Gastrocnemius medialis (tissue), 4 donors: ENCODE data around the gene TCP11L2. TPM values are rescaled to one million over a fixed set of nuclear protein-coding genes. Genes with fewer than 3 reads are reported as not detected.

ENCODE experiments used
- ATAC-seq, 2 donors: fragments of 150-250 bp; one replicate each; pipeline ENCODE4 v1.9.1; 2016
- DNase-seq, 2 donors: peaks; one replicate each; pipeline ENCODE4 v3.0.0-alpha.2; 2019
- H3K27ac ChIP-seq, 4 donors: fragments of 200-600 bp; sonication (generic); 1 replicate in 1 of 4; 2 replicates in 3 of 4; pipeline ENCODE4 v1.5.1; 2016 to 2018; ENCODE audit warnings: mild to moderate bottlenecking in 2 of 4, moderate library complexity in 1 of 4
- H3K27me3 ChIP-seq, 3 donors: fragments of 200-600 bp; sonication (generic) in 2 of 3; 1 replicate in 1 of 3; 2 replicates in 2 of 3; pipeline versions ENCODE4 v1.5.1 to v1.6.0; 2016 to 2019; ENCODE audit warnings: mild to moderate bottlenecking in 1 of 3, moderate library complexity in 1 of 3
- H3K36me3 ChIP-seq, 2 donors: fragments of 200-600 bp; sonication (generic) in 1 of 2; one replicate each; pipeline ENCODE4 v1.5.1; 2017 to 2018
- H3K4me1 ChIP-seq, 2 donors: fragments of 200-600 bp; sonication (generic) in 1 of 2; one replicate each; pipeline ENCODE4 v1.5.1; 2016 to 2017; ENCODE audit warnings: mild to moderate bottlenecking in 2 of 2
- H3K4me3 ChIP-seq, 4 donors: fragments of 200-600 bp; sonication (generic) in 3 of 4; 1 replicate in 1 of 4; 2 replicates in 3 of 4; pipeline ENCODE4 v1.5.1; 2016 to 2019; ENCODE audit warnings: mild to moderate bottlenecking in 2 of 4
- H3K9me3 ChIP-seq, 3 donors: fragments of 200-600 bp; sonication (generic) in 2 of 3; 1 replicate in 1 of 3; 2 replicates in 2 of 3; pipeline ENCODE4 v1.5.1; 2016 to 2019
- POLR2A ChIP-seq, 2 donors: fragments of 450-650 bp; IDR thresholded peaks; one replicate each; pipeline ENCODE4 v1.6.1; 2017; ENCODE audit warnings: antibody characterized with exemption in 2 of 2, mild to moderate bottlenecking in 2 of 2, moderate library complexity in 2 of 2
- in situ Hi-C, 4 donors: fragments of 200-750 bp; cut with MboI; loops; one replicate each; pipeline versions ENCODE4 v1.15.0 to v1.8.0; 2017; ENCODE audit warnings: low sequenced_read_pairs in 4 of 4
- intact Hi-C: fragments of 100-400 bp; cut with DNase I; formaldehyde crosslinking; loops from one replicate; pipeline ENCODE4 v1.15.1; 2023; ENCODE audit warnings: low total_unique reads
- total RNA-seq, 4 donors: library from RNA; depleted of rRNA; stranded (reverse); fragments of >200 nt; gene quantifications; one replicate each; pipeline versions ENCODE4 v1.1.0 to v1.2.3, GENCODE V29; 2016
- TF ChIP-seq, protein P1 (sequence below), 5 experiments: fragments of 450-650 bp in 3 of 5; fragments of 200-600 bp in 2 of 5; sonication (generic) in 2 of 5; IDR thresholded peaks in 4 of 5; conservative IDR thresholded peaks in 1 of 5; 1 replicate in 4 of 5; 2 replicates in 1 of 5; pipeline ENCODE4 v1.5.1; 2016 to 2019; ENCODE audit warnings: antibody characterized with exemption in 5 of 5, mild to moderate bottlenecking in 3 of 5, moderate library complexity in 3 of 5

Gene TCP11L2
- total RNA-seq, 4 donors from 2014 or later = 39.1 to 51.7 (median 43.9) TPM

GRCh38 chr12:106297075-106297474 lies 5.5 kb upstream of the TCP11L2 start:
- DNase-seq = no peak
- no peak for TF ChIP-seq POLR2A (IDR thresholded peaks at IDR 0.05)
- TF ChIP-seq, protein P1, sequence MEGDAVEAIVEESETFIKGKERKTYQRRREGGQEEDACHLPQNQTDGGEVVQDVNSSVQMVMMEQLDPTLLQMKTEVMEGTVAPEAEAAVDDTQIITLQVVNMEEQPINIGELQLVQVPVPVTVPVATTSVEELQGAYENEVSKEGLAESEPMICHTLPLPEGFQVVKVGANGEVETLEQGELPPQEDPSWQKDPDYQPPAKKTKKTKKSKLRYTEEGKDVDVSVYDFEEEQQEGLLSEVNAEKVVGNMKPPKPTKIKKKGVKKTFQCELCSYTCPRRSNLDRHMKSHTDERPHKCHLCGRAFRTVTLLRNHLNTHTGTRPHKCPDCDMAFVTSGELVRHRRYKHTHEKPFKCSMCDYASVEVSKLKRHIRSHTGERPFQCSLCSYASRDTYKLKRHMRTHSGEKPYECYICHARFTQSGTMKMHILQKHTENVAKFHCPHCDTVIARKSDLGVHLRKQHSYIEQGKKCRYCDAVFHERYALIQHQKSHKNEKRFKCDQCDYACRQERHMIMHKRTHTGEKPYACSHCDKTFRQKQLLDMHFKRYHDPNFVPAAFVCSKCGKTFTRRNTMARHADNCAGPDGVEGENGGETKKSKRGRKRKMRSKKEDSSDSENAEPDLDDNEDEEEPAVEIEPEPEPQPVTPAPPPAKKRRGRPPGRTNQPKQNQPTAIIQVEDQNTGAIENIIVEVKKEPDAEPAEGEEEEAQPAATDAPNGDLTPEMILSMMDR (IDR thresholded peaks at IDR 0.05 in 4 of 5, conservative IDR thresholded peaks at IDR 0.05 in 1 of 5) = no peak
- no peaks in the 10 kb centered on the region for H3K36me3 ChIP-seq
- in situ Hi-C loops (no loop called here), intact Hi-C loops (loop anchor here (2.0 to 5.0 kb wide), 2 partner anchors 48 to 1060 kb away; partner anchors contain the start of genes APPL2 and CKAP4)
- ATAC-seq = no peak
- H3K4me1 ChIP-seq = peaks cover 27 to 29% of the 10 kb centered on the region in 2 donors
- no peak overlapping the region for H3K27ac ChIP-seq
- no peaks in the 10 kb centered on the region for H3K27me3 ChIP-seq
- no peak overlapping the region for H3K4me3 ChIP-seq
- no peaks in the 10 kb centered on the region for H3K9me3 ChIP-seq

- no peaks in the 10 kb centered on the region for H3K9me3 ChIP-seq
- no peak for TF ChIP-seq POLR2A (IDR thresholded peaks at IDR 0.05)
- in situ Hi-C loops = no loop called here
These were observed 4.9 kb upstream of the TCP11L2 start for GRCh38 chr12:106297681-106298080.

DNA sequence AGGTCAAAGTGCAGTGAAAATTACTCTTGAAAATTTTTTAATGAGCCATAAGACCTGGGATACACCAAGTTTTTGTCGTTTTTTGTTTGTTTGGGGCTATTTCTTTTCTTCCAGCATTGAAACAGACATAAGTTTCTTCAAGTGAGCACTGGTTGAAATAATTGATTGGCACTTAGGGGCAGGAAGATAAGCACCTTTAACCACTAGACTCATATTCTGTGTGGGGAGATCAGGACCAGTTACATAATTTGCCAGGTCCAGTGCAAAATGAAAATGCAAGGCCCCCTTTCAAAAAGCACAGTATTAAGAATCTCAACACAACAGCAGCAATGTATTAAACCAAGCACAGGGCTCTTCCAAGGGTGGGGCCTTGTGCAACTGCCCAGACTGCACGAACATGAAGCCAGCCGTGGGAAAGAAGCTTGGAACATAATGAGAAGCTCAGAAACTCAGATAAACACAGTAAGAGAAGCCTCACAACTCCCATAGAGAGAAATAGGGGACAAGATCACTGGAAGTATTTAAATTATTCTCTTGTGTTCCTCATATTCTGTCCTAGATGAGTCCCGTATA lies 3.2 kb upstream of the TCP11L2 start:
- peak overlapping the region; percentile 91 to 97 (median 94) for H3K27ac ChIP-seq
- DNase-seq = peak; percentile 17 to 43
- TF ChIP-seq POLR2A (IDR thresholded peaks at IDR 0.05) = no peak
- TF ChIP-seq, protein P1 (IDR thresholded peaks at IDR 0.05 in 4 of 5, conservative IDR thresholded peaks at IDR 0.05 in 1 of 5) = no peak
- H3K36me3 ChIP-seq = no peaks in the 10 kb centered on the region
- H3K27me3 ChIP-seq = no peaks in the 10 kb centered on the region
- no peak overlapping the region for H3K4me3 ChIP-seq
- H3K9me3 ChIP-seq = no peaks in the 10 kb centered on the region
- H3K4me1 ChIP-seq = peaks cover 34 to 38% of the 10 kb centered on the region in 2 donors
- intact Hi-C loops (loop anchor here (5.0 kb wide), 1 partner anchor 1062 kb away; the partner anchor contains the start of gene APPL2), in situ Hi-C loops (no loop called here)
- no peak for ATAC-seq

More at GRCh38 chr12:106297681-106298080, 4.9 kb upstream of the TCP11L2 start:
- no peak for ATAC-seq
- intact Hi-C loops = loop anchor here (2.0 to 5.0 kb wide), 2 partner anchors 49 to 1060 kb away; partner anchors contain the start of genes APPL2 and CKAP4
- Histone ChIP-seq H3K4me3 (no peak overlapping the region), H3K36me3 (no peaks in the 10 kb centered on the region), H3K4me1 (peaks cover 27 to 29% of the 10 kb centered on the region in 2 donors), H3K27me3 (no peaks in the 10 kb centered on the region), H3K27ac (no peak overlapping the region)
- DNase-seq = no peak

GRCh38 chr12:106300761-106301160 lies 1.8 kb upstream of the TCP11L2 start:
- TF ChIP-seq, protein P1 (IDR thresholded peaks at IDR 0.05 in 4 of 5, conservative IDR thresholded peaks at IDR 0.05 in 1 of 5) = no peak
- TF ChIP-seq POLR2A (IDR thresholded peaks at IDR 0.05) = no peak
- Histone ChIP-seq H3K27ac (peak overlapping the region; percentile 91 to 97 (median 94)), H3K9me3 (no peaks in the 10 kb centered on the region), H3K4me3 (no peak overlapping the region), H3K27me3 (no peaks in the 10 kb centered on the region), H3K4me1 (peaks cover 49 to 51% of the 10 kb centered on the region in 2 donors), H3K36me3 (no peaks in the 10 kb centered on the region)
- intact Hi-C loops (loop anchor here (5.0 kb wide), 2 partner anchors 57 to 158 kb away; partner anchors contain the start of gene POLR3B), in situ Hi-C loops (loop anchor here in 1 of 4 donors (10.0 kb wide), 1 partner anchor 54 kb away; the partner anchor contains the start of gene POLR3B)
- peak in 1 of 2 donors; percentile 18 for DNase-seq
- ATAC-seq = no peak

DNA sequence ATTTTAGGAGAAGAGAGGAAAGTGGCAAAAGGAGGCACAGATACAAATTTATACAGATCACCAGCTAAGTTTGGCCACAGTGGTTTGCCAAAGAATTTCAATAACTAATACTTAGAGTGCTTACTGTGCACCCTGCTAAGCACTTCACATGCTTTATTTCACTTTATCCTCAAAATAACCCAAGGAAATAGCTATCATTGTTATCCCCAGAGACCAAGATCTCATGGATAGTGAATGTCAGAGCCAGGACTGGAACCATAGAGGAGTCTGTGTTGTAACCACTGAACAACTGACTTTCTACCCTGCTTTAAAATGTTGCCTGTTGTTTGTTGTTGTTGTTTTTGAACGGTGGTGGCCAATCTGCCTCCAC lies 1.3 kb upstream of the TCP11L2 start:
- H3K9me3 ChIP-seq = no peaks in the 10 kb centered on the region
- no peak for TF ChIP-seq POLR2A (IDR thresholded peaks at IDR 0.05)
- TF ChIP-seq, protein P1 (IDR thresholded peaks at IDR 0.05 in 4 of 5, conservative IDR thresholded peaks at IDR 0.05 in 1 of 5) = no peak

More for the DNA sequence above, 1.3 kb upstream of the TCP11L2 start:
- DNase-seq (no peak), ATAC-seq (peak; percentile 7 to 13)
- Histone ChIP-seq H3K27ac (peak overlapping the region; percentile 91 to 97 (median 94)), H3K27me3 (no peaks in the 10 kb centered on the region), H3K4me1 (peaks cover 53 to 56% of the 10 kb centered on the region in 2 donors), H3K4me3 (peak overlapping the region; percentile 73 to 86 (median 78)), H3K36me3 (no peaks in the 10 kb centered on the region)
- intact Hi-C loops = loop anchor here (5.0 kb wide), 2 partner anchors 56 to 159 kb away; partner anchors contain the start of gene POLR3B
- in situ Hi-C loops = loop anchor here in 1 of 4 donors (10.0 kb wide), 1 partner anchor 54 kb away; the partner anchor contains the start of gene POLR3B
